GM18951 (cell line): ENCODE data around the gene WNT11.

Source experiments
- POLR2A ChIP-seq: IDR thresholded peaks from 4 replicates; pipeline ENCODE4 v1.6.1; 2011; ENCODE audit warnings: mild to moderate bottlenecking; ENCODE audit not compliant: insufficient read length, insufficient read depth; ENCODE audit errors: extremely low read depth
- in situ Hi-C: fragments of 300-500 bp; cut with MboI; formaldehyde crosslinking; loops from one replicate; pipeline ENCODE4 v1.12.0; 2022; ENCODE audit warnings: low sequenced_read_pairs, mixed read lengths, inconsistent platforms; ENCODE audit not compliant: unreplicated experiment

The WNT11 gene

GRCh38 chr11:76164081-76164480 lies 42.2 kb downstream of the WNT11 start:
- no peak for TF ChIP-seq POLR2A
- in situ Hi-C loops = no loop called here

- TF ChIP-seq POLR2A = no peak
- in situ Hi-C loops = no loop called here
Observed at GRCh38 chr11:76163289-76163880, 42.9 kb downstream of the WNT11 start.

GRCh38 chr11:76162336-76163288 lies 43.7 kb downstream of the WNT11 start:
- in situ Hi-C loops = no loop called here
- no peak for TF ChIP-seq POLR2A

DNA sequence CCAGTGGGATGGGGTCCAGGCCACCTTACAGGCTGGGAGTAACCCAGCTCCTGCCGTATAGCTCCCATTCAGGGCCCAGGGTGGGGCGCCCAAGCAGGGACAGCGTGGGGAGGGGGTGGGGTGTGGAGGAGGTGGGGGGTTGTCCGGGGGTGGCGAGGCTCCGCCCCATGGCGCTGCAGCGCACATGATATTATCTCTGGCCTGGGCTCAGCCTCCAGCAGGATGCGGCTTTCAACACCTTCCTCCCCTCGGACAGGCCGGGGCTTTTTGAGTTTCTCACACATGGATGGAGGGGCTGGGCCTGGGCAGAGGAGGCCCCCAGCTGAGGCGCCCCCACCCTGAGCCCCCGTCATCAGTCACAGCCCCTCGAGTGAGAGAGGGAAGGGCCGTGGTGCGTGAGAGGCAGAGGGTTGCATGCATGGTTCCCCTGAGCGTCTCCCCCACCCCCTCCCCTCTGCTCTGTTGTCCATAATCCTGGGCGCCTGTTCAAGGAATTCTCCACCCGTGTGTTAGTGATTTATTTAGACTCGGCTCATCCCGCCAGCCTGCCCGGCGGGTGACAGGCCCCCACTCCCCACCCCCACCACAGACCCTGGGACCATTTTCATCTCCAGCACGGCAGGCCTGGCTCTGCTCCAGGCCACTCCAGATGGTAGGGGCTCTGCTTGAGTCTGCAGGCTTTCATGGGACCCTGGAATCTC lies 44.9 kb downstream of the WNT11 start:
- in situ Hi-C loops = no loop called here

DNA sequence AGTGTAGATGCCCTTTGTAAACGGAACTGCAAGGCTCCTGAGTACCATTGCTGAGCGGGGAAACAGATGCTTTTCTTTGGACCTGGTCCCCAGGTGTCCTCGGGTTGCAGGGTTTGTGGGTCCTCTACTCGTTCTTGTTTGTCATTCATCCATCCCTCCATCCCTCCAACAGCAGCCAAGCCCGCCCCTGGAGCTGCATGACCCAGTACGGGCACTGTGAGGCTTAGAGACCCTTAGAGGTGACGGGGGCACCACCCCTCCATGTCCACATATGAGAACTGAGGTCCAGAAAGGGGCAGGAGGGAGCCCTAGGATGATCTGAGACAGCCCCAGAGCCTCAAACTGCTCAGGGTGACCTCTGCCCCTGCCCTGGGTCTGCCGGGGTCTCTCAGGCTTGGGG lies 45.4 kb downstream of the WNT11 start:
- no peak for TF ChIP-seq POLR2A
- in situ Hi-C loops = no loop called here

More for the DNA sequence above, 44.9 kb downstream of the WNT11 start:
- TF ChIP-seq POLR2A = no peak

DNA sequence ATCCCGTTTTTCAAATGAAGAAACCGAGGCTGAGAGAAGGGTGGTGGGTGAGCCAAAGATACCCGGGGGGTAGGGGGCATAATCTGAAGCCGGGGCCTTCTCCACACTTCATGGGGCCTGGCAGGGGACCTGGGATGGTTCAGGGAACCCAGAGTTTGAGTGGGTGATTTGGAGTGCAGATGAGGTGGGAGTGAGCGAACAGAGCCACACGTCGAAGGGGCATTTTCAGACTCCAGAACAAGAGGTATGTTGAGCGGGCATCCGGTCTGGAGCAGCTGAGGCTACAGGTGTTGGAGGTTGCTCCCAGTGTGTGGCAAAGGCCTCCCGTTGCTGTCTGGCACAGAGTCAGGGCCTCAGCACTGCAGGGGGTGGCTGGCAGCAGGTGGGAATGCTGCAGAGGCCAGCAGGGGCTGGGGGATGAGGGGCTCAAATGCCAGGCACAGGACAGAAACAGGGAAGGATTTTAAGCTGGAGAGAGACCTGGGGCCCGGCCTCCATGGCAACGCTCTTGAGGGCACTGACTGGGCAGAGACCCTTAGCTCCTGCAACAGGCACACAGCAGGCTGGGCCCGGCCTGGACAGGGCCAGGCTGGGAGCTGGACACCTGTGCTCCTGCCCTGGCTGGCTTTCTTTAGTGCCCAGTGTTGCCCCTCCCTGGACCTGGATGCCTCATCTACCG lies 46.2 kb downstream of the WNT11 start:
- in situ Hi-C loops = no loop called here
- TF ChIP-seq POLR2A = no peak

GRCh38 chr11:76159303-76159937 lies 46.9 kb downstream of the WNT11 start:
- in situ Hi-C loops = no loop called here

GRCh38 chr11:76158394-76159302 lies 47.7 kb downstream of the WNT11 start:
- in situ Hi-C loops = no loop called here
- TF ChIP-seq POLR2A = no peak

More at GRCh38 chr11:76159303-76159937, 46.9 kb downstream of the WNT11 start:
- no peak for TF ChIP-seq POLR2A

DNA sequence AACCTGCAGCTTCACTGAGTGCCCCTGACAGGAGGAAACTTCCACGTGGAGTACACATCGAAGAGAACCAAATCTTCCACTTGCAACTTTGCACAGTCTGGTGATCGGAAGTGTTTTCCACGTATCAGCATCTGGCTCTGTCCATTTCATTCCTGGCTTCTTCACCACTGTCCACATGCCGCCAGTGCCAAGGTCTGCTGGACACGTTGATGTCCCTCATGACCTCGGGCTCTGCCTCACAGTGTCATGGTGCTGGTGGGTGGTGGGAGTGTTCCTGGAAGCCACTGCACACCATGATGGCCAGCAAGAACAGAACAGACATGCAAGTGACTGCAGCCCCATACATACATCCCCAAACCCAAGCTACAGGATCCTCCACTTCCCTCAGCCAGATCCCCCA lies 48.4 kb downstream of the WNT11 start:
- no peak for TF ChIP-seq POLR2A
- in situ Hi-C loops = no loop called here

DNA sequence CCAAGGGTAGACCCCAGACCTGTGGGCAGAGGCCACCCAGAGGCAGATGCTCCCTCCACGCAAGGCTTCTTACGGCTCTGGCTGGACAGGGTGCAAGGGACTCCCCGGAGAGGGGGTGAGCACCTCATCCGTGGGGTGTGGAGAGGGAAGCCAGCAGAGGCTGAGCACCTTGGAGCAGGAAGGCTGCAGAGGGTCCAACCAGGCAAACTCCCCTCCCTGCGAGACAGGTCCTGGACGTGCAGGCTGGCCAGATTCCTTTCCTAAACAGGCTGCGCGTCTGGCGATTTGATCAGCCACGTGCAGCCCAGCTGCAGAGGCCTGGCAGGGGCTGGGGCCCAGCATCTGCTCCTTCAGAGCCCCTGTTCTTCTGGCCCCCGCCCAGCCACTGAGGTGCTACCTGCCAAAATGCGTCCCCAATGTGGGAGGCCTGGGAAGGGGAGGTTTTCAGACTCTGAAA lies 49.3 kb downstream of the WNT11 start:
- no peak for TF ChIP-seq POLR2A
- in situ Hi-C loops = no loop called here

DNA sequence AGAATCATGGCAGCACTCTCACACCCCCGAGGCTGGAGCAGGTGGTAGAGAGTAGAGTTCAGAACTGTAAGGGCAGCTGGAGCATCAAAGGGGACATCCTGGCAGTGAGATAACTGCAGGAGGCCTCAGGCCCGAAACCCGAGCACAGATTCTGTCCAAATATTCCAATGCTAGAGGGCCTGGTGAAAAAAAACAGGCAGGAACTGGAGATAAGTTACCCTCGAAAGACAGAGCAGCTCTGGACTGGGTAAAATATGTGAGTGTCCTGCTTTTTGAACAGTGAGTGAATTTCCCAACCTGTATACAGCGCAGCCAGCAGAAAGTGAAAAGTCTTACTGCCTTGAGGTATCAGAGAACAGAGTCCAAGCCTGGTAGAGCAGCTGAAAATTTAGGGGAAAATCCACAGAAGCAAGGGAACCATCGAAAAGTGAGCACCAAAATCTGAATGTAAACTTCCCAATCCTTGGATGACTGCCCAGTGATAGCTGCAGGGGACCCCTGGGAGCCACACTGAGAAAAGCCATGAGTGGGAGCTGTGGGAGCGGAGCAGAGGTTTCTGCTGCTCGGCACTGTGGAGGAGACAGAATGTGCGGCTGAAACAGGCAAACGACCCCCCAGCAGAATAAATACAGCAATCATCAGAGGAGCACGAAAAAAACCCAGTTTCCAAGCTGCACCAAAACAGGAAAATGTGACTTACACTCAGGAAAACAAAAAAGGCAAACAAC lies 50.6 kb downstream of the WNT11 start:
- TF ChIP-seq POLR2A = no peak
- in situ Hi-C loops = no loop called here
